GM23338 (cell line): Measurements from ENCODE around the gene BCL11B.

ENCODE experiments used
- CREB1 ChIP-seq: fragments of 250-450 bp; sonication (Bioruptor Pico); IDR thresholded peaks from 2 replicates; pipeline ENCODE4 v1.5.0; 2020; ENCODE audit warnings: low read depth, mild to moderate bottlenecking, moderate library complexity
- EZH2 ChIP-seq: fragments of 200-600 bp; sonication (generic); IDR thresholded peaks from one replicate; pipeline ENCODE4 v1.8.0; 2017; ENCODE audit warnings: antibody characterized with exemption, mild to moderate bottlenecking, low read depth; ENCODE audit not compliant: unreplicated experiment
- EZH2phosphoT487 ChIP-seq: fragments of 200-600 bp; sonication (generic); IDR thresholded peaks from one replicate; pipeline ENCODE4 v1.8.1; 2018; ENCODE audit warnings: antibody characterized with exemption; ENCODE audit not compliant: unreplicated experiment
- JUNB ChIP-seq: IDR thresholded peaks from one replicate; pipeline ENCODE4 v1.6.1; 2016; ENCODE audit warnings: antibody characterized with exemption; ENCODE audit not compliant: unreplicated experiment
- NANOG ChIP-seq: IDR thresholded peaks from 2 replicates; pipeline ENCODE4 v1.6.1; 2016; ENCODE audit warnings: antibody characterized with exemption, borderline replicate concordance
- POLR2AphosphoS5 ChIP-seq: IDR thresholded peaks from 2 replicates; pipeline ENCODE4 v1.6.1; 2016; ENCODE audit warnings: antibody characterized with exemption, low read depth
- STAT1 ChIP-seq: IDR thresholded peaks from one replicate; pipeline ENCODE4 v1.6.1; 2016; ENCODE audit warnings: antibody characterized with exemption; ENCODE audit not compliant: unreplicated experiment
- ZNF114 ChIP-seq: fragments of 250-450 bp; sonication (Bioruptor Pico); IDR thresholded peaks from 2 replicates; pipeline ENCODE4 v1.5.0; 2020; ENCODE audit warnings: mild to moderate bottlenecking, moderate library complexity
- ZNF331 ChIP-seq: fragments of 250-450 bp; sonication (Bioruptor Pico); IDR thresholded peaks from 2 replicates; pipeline ENCODE4 v1.5.0; 2020; ENCODE audit warnings: low read depth, mild to moderate bottlenecking, moderate library complexity
- TF ChIP-seq, protein P1 (sequence below), 2 experiments: fragments of 200-600 bp in 1 of 2; sonication (generic) in 1 of 2; conservative IDR thresholded peaks; 2 replicates each; pipeline versions ENCODE4 v1.5.1 to v1.6.1; 2016 to 2017; ENCODE audit warnings: antibody characterized with exemption in 2 of 2, low read depth in 2 of 2, mild to moderate bottlenecking in 2 of 2, moderate library complexity in 1 of 2
- TF ChIP-seq, protein P2 (sequence below): IDR thresholded peaks from one replicate; pipeline ENCODE4 v1.6.1; 2018; ENCODE audit warnings: antibody characterized with exemption; ENCODE audit not compliant: unreplicated experiment
- TF ChIP-seq, protein P3 (sequence below): IDR thresholded peaks from 2 replicates; pipeline ENCODE4 v1.6.1; 2016; ENCODE audit warnings: antibody characterized with exemption

DNA sequence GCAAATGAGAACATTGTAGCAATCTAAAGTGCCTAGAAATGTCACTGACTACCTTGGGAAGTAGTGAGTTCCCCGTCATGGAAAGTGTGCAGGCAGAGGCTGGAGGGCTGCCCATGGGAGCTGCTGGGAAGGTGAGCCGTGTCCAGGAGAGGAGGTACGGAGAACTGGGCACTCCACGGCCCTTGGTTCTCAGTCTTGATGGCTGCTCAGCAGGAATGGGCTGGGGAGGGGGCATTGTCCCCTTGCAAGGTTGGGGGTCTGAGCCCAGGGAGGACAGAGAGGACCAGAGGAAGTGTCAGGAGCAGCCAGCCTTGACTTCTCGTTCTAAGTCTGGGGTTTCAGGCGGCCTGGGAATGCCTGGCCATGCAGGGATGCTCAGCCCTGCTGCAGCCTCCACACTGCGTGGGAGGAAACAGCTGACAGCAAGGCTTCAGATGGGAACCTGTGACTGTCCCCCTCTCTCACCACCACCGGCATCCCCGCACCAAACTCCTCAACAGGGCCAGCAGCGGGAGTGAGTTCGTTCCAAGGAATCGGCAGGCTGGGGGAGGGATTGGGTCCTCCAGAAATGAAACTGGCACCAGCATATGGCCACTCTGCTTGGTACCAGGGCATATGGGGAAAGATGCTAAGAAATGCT is 140.2 kb downstream of the BCL11B start:
- TF ChIP-seq, protein P1, sequence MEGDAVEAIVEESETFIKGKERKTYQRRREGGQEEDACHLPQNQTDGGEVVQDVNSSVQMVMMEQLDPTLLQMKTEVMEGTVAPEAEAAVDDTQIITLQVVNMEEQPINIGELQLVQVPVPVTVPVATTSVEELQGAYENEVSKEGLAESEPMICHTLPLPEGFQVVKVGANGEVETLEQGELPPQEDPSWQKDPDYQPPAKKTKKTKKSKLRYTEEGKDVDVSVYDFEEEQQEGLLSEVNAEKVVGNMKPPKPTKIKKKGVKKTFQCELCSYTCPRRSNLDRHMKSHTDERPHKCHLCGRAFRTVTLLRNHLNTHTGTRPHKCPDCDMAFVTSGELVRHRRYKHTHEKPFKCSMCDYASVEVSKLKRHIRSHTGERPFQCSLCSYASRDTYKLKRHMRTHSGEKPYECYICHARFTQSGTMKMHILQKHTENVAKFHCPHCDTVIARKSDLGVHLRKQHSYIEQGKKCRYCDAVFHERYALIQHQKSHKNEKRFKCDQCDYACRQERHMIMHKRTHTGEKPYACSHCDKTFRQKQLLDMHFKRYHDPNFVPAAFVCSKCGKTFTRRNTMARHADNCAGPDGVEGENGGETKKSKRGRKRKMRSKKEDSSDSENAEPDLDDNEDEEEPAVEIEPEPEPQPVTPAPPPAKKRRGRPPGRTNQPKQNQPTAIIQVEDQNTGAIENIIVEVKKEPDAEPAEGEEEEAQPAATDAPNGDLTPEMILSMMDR (conservative IDR thresholded peaks at IDR 0.05; ENCODE audit: low read depth in 2 of 2) = no peak
- TF ChIP-seq POLR2AphosphoS5 (no peak), EZH2 (no peak), CREB1 (no peak), NANOG (no peak), ZNF114 (CRISPR knock-in tag) (no peak), EZH2phosphoT487 (no peak), JUNB (no peak), ZNF331 (CRISPR knock-in tag) (no peak), STAT1 (no peak)
- TF ChIP-seq, protein P2, sequence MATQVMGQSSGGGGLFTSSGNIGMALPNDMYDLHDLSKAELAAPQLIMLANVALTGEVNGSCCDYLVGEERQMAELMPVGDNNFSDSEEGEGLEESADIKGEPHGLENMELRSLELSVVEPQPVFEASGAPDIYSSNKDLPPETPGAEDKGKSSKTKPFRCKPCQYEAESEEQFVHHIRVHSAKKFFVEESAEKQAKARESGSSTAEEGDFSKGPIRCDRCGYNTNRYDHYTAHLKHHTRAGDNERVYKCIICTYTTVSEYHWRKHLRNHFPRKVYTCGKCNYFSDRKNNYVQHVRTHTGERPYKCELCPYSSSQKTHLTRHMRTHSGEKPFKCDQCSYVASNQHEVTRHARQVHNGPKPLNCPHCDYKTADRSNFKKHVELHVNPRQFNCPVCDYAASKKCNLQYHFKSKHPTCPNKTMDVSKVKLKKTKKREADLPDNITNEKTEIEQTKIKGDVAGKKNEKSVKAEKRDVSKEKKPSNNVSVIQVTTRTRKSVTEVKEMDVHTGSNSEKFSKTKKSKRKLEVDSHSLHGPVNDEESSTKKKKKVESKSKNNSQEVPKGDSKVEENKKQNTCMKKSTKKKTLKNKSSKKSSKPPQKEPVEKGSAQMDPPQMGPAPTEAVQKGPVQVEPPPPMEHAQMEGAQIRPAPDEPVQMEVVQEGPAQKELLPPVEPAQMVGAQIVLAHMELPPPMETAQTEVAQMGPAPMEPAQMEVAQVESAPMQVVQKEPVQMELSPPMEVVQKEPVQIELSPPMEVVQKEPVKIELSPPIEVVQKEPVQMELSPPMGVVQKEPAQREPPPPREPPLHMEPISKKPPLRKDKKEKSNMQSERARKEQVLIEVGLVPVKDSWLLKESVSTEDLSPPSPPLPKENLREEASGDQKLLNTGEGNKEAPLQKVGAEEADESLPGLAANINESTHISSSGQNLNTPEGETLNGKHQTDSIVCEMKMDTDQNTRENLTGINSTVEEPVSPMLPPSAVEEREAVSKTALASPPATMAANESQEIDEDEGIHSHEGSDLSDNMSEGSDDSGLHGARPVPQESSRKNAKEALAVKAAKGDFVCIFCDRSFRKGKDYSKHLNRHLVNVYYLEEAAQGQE = no peak
- TF ChIP-seq, protein P3, sequence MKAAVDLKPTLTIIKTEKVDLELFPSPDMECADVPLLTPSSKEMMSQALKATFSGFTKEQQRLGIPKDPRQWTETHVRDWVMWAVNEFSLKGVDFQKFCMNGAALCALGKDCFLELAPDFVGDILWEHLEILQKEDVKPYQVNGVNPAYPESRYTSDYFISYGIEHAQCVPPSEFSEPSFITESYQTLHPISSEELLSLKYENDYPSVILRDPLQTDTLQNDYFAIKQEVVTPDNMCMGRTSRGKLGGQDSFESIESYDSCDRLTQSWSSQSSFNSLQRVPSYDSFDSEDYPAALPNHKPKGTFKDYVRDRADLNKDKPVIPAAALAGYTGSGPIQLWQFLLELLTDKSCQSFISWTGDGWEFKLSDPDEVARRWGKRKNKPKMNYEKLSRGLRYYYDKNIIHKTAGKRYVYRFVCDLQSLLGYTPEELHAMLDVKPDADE = no peak
